HG03520 (cell line): ENCODE results near the gene SORL1.

Experiments used
- ATAC-seq: cut with Tn5 transposase; IDR thresholded peaks from one replicate; pipeline ENCODE4 v1.9.1; 2021; ENCODE audit warnings: mild to moderate bottlenecking, moderate library complexity; ENCODE audit not compliant: unreplicated experiment

SORL1 gene

DNA sequence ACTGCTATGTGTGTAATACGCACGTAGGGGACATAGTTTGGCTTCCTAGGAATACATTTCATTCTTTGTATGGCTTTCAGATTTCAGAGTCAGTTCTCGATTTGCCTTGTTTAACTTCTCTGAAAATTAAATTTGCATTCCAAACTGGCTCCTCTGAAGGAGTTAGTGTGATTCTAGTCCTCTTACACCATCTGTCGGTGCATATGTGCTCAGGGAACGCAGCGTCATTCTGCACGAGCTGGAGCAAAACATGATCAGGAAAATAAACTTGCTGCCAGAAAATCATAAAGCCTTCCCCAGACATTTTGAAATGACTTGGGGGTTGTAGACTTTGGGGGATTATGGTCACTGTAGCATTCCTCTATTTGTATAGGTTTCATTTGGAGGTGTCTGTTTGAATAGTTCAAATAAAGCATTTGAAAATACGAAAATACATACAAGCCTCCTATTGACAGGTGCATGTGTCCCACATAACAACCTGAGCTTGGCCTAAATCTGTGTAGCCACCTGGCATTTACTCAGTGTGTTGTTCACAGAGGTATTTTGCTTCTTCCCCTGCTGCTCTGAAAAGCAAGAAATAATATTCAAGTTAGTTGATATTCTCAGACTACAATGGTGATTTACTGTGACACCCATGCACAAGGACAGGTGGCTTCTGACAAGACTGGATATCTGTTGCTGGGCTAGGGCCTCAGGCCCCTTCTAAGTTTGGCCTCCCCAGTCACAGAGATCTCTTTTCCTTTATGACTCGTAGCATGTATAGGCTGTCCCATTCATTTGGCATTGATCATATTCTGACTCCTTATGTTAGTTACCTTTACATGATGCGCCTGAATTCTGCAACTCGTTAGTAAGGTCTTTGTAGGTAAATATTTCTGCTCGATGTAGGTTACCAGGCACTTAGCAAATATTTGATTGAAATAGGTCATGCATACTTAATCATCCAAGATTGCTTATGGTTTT is 82.3 kb downstream of the SORL1 start:
- no peak for ATAC-seq

DNA sequence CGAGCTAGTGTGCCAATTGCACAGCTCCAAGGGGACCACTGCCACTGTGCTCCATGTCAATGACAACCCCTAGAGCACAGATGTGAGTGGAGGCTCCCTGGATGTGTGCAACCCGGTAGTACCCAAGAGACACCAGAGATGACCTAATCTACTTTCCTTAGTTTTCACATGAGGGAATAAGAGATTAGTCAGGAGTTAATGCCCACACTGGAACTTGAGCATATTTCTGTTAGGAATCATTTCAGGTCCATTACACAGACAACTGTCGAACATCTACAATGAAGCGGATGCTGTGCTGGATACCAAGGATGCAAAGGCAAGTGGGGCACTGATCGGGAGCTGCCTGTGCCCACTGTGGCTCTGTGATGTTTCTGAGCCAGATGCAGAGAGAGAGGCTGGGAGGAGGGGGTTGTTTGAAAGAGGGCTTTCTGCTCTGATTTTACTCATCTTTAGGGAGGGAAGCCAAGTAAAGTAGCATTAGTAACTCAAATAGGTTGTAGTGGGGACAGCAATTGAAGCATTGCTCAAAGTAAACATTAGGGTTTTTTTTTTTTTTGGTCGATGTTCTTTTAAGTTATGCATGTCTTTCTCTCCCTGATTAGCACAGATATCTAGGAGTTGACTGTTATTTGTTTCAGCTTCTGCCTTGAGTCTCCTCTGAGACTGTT is 83.1 kb downstream of the SORL1 start:
- ATAC-seq, result no peak

DNA sequence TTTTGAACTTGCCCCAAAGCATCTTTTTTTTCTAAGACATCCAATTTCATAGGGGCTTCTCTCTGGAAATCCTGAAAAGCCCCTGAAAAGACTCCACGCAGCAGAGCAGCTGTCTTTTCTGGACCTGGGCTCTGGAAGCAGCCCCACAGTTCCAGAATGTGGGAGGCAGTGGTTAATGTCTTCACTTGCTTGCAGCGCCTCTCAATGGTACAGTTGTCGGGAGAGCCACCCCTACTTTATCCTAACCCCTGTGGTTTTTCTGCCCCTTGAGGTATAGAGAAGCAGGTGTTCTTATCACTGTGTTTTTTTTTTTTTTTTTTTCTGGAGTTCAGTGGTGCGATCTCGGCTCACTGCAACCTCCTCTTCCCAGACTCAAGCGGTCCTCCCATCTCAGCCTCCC is 84.0 kb downstream of the SORL1 start:
- no peak for ATAC-seq

DNA sequence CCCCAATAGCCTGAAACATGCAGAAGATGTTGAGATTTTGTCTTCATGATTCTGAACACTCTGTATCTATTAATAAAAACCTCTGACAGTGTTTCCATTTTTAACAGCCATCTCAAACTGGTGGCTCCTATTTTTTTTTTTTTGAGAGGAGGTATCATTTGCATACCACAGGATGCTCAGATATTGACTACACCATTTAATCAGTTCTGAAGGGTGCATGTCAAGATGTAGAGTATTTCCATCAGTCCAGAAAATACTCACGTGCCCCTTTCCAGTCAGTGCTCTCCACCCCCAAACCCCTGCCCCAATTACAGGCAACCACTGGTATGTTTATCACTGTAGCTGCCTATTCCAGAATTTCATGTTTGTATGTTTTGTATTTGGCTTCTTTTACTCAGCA is 85.9 kb downstream of the SORL1 start:
- peak; percentile 55 for ATAC-seq

DNA sequence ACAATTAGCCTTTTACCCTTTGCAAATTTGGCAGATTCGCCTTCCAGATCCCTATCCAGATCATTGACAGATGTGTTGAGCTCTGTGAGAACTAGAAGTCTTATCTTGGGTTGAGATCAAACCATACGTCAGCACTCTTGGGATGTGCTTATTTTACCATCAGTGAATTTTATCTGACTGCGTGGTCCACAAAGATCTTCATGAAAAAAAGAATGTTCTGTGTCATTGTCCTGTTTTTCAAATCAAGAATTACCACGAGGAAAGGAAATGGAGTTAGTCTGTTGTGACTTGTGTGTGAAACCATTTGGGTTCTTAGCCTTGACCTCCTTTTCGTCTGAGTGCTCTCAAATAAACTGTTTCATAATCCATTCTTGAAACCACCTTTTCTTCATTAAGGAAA is 86.9 kb downstream of the SORL1 start:
- no peak for ATAC-seq

DNA sequence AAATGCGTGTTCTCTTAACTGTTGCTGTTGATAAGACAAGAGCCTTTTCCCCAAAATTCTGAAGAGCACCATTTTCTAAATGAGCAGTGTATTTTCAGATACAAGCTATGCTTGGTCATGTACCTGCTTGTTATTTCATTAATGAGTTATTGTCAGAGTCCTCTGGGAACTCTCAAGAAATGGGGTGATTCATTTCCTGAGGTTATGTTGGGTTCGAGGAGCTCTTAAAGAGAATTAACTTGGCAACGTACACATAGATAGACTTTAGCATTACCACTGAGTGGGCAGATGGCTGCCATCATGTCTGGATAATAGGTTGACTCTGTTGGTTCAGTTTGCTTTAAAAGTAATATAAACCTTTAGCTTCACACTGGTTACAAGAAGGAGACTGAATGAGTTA is 88.5 kb downstream of the SORL1 start:
- no peak for ATAC-seq

DNA sequence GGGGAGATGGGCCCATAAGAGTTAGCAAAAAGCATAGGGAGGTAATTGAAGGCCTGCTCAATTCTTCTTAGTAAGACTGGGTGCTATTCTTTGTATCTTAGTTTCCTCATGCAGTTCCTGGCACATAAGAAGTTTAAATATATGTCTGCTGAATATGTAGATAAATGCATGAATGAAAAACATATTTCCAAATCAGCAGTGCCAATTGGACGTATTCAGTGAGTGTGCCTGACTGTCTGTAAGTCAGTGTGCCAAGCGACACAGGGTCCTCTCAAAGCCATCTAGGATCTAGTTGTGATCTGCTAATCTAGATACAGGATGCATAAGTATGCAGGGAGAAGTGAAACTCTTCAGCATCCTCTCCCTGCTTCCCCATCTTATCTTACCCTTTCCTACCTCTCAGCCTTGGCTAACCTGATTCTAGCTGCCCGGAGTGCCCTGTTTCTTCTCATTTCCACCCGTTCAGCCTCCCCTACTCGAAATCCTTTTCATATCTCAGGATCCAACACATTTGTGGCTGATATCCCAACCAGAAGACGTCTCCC is 91.8 kb downstream of the SORL1 start:
- no peak for ATAC-seq

DNA sequence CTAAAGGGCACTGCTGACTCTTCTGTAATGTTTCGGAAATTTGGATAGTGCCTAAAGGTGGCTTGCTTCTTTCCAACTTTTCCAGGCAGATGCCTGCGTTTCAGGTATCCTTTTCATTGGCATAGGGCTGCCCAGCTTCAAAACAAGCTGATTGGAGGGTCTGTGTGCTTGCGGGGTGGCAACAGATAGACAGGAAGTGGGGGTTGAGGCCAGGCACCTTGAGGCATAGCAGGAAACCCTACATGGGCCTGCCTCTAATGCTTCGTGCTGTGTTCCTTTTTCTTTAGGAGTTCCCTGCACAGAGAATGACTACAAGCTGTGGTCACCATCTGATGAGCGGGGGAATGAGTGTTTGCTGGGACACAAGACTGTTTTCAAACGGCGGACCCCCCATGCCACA is 92.8 kb downstream of the SORL1 start:
- no peak for ATAC-seq

DNA sequence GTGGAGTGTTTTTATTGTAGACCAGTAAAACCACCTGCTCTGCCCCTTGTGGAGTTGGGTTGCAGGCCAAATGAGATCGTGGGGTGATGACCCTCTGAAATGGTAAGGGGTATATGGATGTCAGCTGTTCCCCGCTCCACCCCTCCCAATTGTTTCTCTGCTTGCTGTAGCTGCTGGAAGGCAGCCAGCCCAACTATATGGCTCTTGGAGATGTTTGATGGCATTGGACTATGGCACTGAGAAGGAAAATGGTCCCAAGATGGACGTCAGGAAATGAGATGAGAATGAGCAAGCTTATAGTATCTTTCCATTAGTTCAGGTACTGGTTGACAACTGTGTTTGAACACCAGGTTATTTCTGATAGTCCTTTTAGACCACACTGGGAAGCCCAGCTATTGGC is 95.5 kb downstream of the SORL1 start:
- ATAC-seq, result no peak

DNA sequence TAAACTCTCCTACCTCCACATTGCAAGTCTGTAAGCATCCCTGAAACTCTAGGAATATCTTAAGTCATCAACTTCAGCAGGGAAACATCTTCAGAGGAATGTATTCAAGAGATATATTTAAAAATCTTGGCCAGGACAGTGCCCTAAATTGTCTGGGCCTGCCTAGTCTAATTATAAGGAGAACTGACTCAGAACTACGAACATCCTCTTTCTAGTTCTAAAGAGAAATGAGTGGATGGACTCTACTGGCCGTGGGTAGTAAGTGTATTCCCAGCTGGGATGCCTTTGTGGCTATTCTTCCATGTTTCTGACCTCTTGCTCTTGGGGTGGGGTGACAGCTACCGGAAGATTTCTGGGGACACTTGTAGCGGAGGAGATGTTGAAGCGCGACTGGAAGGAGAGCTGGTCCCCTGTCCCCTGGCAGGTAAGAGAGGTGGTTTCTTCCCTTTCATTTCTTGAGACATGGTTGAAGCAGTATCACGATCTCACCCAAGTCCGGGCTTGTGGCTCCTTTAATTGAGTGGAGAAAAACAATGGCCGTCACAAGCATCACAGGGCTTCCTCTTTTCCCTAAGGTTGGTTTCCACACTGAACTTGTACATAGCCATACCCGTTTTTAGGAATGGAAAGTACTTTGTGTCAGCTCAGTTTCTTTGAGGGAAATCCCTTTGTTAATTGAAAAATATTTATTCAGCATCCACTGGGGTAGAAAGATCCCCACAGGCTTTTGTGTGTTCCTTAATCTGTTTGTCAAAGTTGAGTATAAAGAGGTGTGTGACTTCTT is 98.3 kb downstream of the SORL1 start:
- ATAC-seq, result no peak

DNA sequence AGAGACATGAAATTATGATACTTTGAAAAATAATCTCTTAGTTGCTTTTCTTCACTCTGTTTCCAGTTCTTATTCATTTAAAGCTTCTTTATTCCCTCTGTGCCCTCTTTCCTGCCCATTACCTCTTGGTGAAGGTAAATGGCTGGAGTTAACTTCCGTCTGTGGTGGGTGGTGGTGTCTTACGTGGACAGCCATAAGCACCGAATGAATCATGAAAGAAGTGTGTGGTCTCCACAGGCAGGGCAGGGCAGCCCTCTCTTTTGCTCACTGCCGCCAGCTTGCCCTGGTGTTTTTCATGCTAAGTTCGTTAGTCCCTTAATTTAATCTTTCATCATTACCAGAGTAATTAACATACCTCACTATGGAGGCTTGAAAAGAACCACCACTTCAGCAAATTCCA is 99.3 kb downstream of the SORL1 start:
- no peak for ATAC-seq

DNA sequence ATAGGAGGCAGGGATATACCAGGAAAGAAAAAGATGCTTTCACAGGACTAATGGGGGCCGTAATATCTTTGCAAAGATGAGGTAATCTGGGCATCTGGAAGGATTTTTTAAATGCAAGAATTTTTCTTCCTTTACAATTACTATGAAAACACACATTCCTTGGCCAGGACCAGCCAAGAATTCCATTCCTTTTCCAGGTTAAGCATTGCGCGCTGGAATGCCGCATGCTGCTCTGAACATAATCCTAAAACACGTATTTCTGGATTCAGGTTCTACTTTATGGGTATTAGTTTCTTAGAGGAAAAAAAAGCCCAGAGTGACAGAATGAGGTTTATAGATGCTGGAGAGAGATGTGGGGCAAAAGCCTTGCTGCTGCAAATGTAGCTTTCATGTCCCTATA is 100.0 kb downstream of the SORL1 start:
- no peak for ATAC-seq

DNA sequence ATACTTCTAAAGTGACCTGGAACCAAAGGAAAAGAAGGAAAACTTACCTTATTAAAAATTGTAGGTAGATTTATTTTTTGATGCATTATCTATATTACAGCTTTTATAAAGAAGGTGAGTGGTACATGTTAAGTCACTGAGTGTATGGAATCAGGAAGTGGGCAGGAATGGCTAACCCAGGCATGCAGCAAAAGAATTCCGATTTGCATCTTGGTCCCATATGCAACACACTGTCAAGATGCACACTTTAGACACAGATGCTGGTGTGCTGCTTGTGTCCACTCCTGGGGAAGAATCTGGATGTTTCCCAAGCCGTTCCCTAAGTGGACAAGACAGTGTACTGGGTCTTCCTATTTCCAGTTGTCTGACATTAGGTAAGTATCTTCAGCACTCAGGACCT is 100.5 kb downstream of the SORL1 start:
- ATAC-seq, result no peak

DNA sequence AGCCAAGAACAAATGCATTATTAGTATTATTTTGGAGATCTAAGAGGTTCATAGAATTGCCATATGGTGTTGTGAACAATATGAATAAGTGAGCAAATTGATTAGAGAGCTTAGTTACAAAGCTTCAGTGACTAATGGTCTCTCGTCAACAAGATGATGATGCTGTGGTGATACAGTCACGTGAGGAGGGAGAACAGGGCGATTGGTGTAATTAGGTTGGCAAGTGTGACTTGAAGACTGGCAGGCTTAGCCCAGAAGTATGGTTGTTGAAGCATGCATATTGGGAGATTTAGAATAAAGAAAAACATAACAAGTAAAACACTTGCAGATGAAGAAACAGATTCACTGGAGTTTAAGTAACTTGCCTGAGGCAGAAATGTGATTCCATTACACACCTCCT is 101.3 kb downstream of the SORL1 start:
- no peak for ATAC-seq

DNA sequence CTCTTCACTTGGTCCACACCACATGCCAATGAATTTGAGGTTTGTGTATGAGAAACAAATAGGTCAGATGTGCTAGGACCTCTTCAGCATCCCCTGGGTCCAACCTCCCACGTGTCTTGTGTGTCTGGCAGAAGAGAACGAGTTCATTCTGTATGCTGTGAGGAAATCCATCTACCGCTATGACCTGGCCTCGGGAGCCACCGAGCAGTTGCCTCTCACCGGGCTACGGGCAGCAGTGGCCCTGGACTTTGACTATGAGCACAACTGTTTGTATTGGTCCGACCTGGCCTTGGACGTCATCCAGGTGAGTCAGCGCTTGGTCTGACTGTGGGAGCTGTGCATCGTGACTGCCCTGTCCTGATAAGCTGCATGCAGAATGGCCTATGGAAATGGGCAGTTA is 101.7 kb downstream of the SORL1 start:
- ATAC-seq, result no peak

DNA sequence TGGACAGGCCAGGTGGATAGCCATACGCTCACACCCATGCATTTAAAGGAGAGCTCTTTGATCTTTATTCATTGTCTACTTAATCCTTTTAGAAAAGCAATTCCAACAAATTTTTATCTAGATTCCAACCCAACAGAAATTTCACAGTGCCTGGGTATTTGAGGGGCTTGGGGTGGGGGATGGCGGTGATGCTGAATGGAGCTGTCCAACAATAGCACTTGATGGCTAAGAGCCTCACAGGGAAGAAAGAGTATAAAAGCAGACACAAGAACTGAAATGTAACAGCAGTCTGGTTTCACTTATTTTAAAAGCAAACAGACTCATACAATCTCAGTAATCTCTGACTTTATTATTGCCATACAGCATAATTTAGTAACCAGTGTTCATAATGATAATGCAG is 102.4 kb downstream of the SORL1 start:
- no peak for ATAC-seq

DNA sequence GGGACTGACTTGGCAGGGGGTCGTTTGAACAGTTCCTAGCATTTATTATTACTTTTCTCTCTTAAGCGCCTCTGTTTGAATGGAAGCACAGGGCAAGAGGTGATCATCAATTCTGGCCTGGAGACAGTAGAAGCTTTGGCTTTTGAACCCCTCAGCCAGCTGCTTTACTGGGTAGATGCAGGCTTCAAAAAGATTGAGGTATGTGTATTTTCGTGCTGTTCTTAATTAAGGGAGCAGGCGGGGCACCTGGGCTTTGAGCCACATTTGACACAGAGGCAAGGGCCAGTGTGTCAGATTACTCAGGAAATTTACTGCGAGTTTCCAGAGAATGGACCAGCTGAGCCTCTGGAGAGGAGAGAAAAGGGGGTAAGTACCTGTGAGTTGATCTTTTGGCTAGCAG is 103.0 kb downstream of the SORL1 start:
- ATAC-seq, result no peak

DNA sequence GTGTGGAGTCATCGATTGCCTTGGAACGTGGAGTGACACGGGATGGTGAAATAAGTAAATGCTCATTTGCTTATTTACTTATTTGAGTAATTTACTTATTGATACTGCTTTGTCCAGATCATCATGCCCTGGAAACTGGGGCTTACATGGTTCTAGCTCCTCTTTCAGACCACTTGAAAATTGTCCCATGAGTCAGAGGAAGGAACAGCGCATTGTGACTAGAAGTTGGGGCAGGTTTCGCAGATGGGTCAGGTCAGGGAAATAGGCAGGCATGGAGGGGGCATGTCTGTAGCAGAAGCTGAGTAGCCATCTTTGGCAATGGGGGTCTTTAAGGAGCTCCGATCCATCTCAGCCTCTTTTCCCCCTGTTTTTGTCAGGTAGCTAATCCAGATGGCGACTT is 104.8 kb downstream of the SORL1 start:
- no peak for ATAC-seq

DNA sequence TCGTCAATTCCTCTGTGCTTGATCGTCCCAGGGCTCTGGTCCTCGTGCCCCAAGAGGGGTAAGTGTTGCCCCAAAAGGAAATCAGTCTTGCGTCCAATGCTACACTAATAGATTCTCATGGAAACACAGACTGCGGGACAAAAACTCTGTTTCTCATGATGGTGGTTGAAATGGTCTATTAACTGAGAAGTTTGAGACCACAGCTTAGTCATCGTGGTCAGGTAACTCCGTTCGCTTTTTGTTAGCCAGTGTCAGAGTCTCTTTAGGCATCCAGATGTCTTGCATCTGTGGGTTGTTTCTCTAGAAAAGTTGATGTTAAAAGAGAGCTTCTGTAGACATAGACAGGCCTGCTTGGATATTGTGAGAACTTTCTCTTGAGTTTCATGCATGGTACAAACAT is 105.2 kb downstream of the SORL1 start:
- peak; percentile 80 for ATAC-seq

DNA sequence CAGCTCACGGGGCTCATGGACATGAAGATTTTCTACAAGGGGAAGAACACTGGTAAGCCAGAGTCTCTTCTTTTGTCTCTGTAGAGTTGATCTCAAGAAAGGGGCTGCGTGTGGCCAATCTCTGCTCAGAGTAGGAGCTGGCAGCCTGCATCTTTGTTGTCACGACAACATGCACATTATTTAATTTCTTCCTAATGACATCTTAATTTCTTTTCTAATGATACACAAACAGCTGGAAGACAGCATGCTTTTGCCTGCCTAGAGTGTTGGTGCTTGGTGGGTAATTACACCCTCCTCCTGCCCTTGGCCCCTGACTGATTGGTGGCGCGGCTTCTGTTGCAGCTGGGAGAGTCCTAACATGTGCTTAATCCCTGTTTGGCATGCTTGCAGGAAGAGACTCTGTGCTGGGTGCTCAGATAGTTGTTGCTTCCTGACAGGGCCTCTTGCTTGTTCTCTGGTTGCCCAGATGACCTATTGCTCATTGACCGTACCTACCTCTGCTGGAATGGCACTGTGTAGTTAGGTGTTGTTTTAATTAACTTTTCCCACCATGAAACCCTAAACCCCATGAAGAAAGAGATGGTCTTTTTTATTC is 107.6 kb downstream of the SORL1 start:
- no peak for ATAC-seq

DNA sequence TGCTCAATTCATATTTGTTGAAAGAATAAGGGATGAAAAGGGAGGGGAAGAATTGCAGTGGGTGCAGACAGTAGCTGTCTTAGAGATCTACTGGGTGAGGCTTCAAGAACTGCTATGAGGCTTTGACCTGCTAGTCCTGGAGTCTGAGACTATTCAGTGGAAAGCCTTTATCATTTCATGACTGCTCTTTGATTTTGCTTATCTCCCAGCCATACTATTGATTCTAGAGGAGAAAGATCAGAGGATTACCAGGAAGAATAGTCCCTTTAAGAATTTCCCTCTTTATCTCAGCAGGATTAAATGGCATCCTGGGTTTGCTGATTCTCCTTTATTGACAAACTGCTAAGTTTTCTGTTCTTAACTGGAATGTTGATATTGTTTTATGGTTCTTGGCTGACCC is 108.1 kb downstream of the SORL1 start:
- no peak for ATAC-seq
